Endothelial cell of umbilical vein (primary cell): ENCODE measurements around the gene NELFA. TPM values are rescaled to one million over a fixed set of nuclear protein-coding genes. Genes with fewer than 3 reads are reported as not detected.

Source experiments
- BruUV-seq: library from RNA; stranded (reverse); fragments of 400-500 nt; replicated peaks from 2 replicates; lab custom pipeline; 2021; lab: Mats Ljungman, UMichigan
- CTCF ChIA-PET: fragments of 300-600, 350-600 bp; sonication (Branson Sonifier 250); formaldehyde crosslinking; loops from one replicate; lab custom pipeline; 2021; ENCODE audit warnings: antibody characterized with exemption, inconsistent platforms; lab: Charles Lee
- POLR2A ChIA-PET: fragments of 300-600, 350-600 bp; sonication (Branson Sonifier 250); formaldehyde crosslinking; loops from one replicate; lab custom pipeline; 2021; ENCODE audit warnings: antibody characterized with exemption, inconsistent platforms; lab: Charles Lee
- DNase-seq: peaks from one replicate; pipeline ENCODE4 v3.0.0-alpha.2; 2011; ENCODE audit warnings: low read depth, low spot score
- FAIRE-seq: peaks from 2 replicates; lab custom pipeline; 2011; peaks lifted over from hg19 to GRCh38; lab: Jason Lieb, UNC
- H2AFZ ChIP-seq: 2 replicates; pipeline ENCODE4 v1.6.0; 2012; ENCODE audit warnings: low read depth, low read length, control low read depth, inconsistent platforms
- H3K27ac ChIP-seq: 2 replicates; pipeline ENCODE4 v1.5.1; 2011; ENCODE audit warnings: low read depth, mild to moderate bottlenecking, control low read depth, low read length, moderate library complexity; ENCODE audit not compliant: insufficient read depth
- H3K27me3 ChIP-seq, 2 experiments: 2 replicates each; pipeline versions ENCODE4 v1.6.0 to v1.6.1; 2011; ENCODE audit warnings: low read length in 2 of 2, mixed read lengths in 1 of 2; ENCODE audit not compliant: control insufficient read depth in 2 of 2, insufficient read depth in 2 of 2
- H3K36me3 ChIP-seq, 2 experiments: 2 replicates in 1 of 2; 3 replicates in 1 of 2; pipeline ENCODE4 v1.5.1; 2011; ENCODE audit warnings: low read length in 2 of 2, mild to moderate bottlenecking in 1 of 2, moderate library complexity in 1 of 2; ENCODE audit not compliant: control insufficient read depth in 2 of 2, insufficient read depth in 2 of 2; ENCODE audit errors: extremely low read depth in 1 of 2
- H3K4me1 ChIP-seq: 3 replicates; pipeline ENCODE4 v1.5.1; 2011; ENCODE audit warnings: mild to moderate bottlenecking, low read length; ENCODE audit not compliant: control insufficient read depth, insufficient read depth; ENCODE audit errors: extremely low read depth
- H3K4me2 ChIP-seq: 2 replicates; pipeline ENCODE4 v1.6.1; 2011; ENCODE audit warnings: low read length, control low read depth, mixed read lengths; ENCODE audit not compliant: insufficient read depth
- H3K4me3 ChIP-seq, 3 experiments: fragments of 200-600 bp in 1 of 3; sonication (generic), shearing (Covaris generic) in 1 of 3; replicated peaks in 1 of 3; 2 replicates each; pipeline ENCODE4 v1.5.1; 2011 to 2016; ENCODE audit warnings: control low read depth in 3 of 3, low read length in 3 of 3, mild to moderate bottlenecking in 2 of 3, inconsistent platforms in 1 of 3, low read depth in 1 of 3, moderate library complexity in 1 of 3; ENCODE audit not compliant: insufficient read depth in 1 of 3
- H3K79me2 ChIP-seq: 2 replicates; pipeline ENCODE4 v1.6.0; 2012; ENCODE audit warnings: low read length, inconsistent platforms; ENCODE audit not compliant: control insufficient read depth, insufficient read depth
- H3K9ac ChIP-seq: replicated peaks from 2 replicates; pipeline ENCODE3; 2011; ENCODE audit warnings: low read length, control low read depth; ENCODE audit not compliant: insufficient read depth; ENCODE audit errors: extremely low read depth
- H3K9me1 ChIP-seq: replicated peaks from 3 replicates; pipeline ENCODE4 v1.6.0; 2011; ENCODE audit warnings: mild to moderate bottlenecking, low read length; ENCODE audit not compliant: control insufficient read depth, insufficient read depth; ENCODE audit errors: extremely low read depth
- H3K9me3 ChIP-seq: replicated peaks from 2 replicates; pipeline ENCODE4 v1.5.1; 2012; ENCODE audit warnings: low read length, inconsistent platforms; ENCODE audit not compliant: control insufficient read depth, insufficient read depth
- H4K20me1 ChIP-seq: replicated peaks from 2 replicates; pipeline ENCODE3; 2011; ENCODE audit warnings: mild to moderate bottlenecking, low read length; ENCODE audit not compliant: control insufficient read depth, insufficient read depth; ENCODE audit errors: extremely low read depth
- EZH2 ChIP-seq: IDR thresholded peaks from 2 replicates; pipeline ENCODE4 v1.6.1; 2012; ENCODE audit warnings: borderline replicate concordance, low read depth, mild to moderate bottlenecking, moderate library complexity, low read length, inconsistent platforms; ENCODE audit not compliant: severe bottlenecking
- FOS ChIP-seq: IDR thresholded peaks from 2 replicates; pipeline ENCODE4 v1.6.1; 2011; ENCODE audit warnings: mild to moderate bottlenecking, low read length, moderate library complexity, borderline replicate concordance; ENCODE audit not compliant: insufficient read depth
- GATA2 ChIP-seq: IDR thresholded peaks from 2 replicates; pipeline ENCODE4 v1.7.0; 2011; ENCODE audit warnings: low read depth, mild to moderate bottlenecking, moderate library complexity, mixed read lengths, low read length; ENCODE audit not compliant: insufficient read length, insufficient read depth
- JUN ChIP-seq: IDR thresholded peaks from 2 replicates; pipeline ENCODE4 v1.6.1; 2011; ENCODE audit warnings: borderline replicate concordance, low read depth; ENCODE audit not compliant: insufficient read length, insufficient read depth
- MAX ChIP-seq: IDR thresholded peaks from 2 replicates; pipeline ENCODE4 v1.6.1; 2011; ENCODE audit not compliant: insufficient read depth, insufficient read length
- MYC ChIP-seq: IDR thresholded peaks from one replicate; pipeline ENCODE4 v1.6.1; 2011; ENCODE audit warnings: mild to moderate bottlenecking, low read depth, low read length
- POLR2A ChIP-seq: IDR thresholded peaks from 2 replicates; pipeline ENCODE4 v1.6.1; 2012; ENCODE audit warnings: low read depth, mild to moderate bottlenecking, control low read depth, low read length
- POLR2AphosphoS5 ChIP-seq: IDR thresholded peaks from 2 replicates; pipeline ENCODE4 v1.6.1; 2012; ENCODE audit warnings: low read depth, mild to moderate bottlenecking, control low read depth, low read length, moderate library complexity; ENCODE audit not compliant: insufficient read depth
- dilution Hi-C: fragments of 300-500 bp; cut with MboI; formaldehyde crosslinking; loops from one replicate; pipeline ENCODE4 v1.15.0; 2019; ENCODE audit warnings: low sequenced_read_pairs; ENCODE audit not compliant: extremely low pct_ligation_motif_present
- intact Hi-C: fragments of 100-400 bp; cut with micrococcal nuclease; formaldehyde crosslinking; loops from one replicate; pipeline ENCODE4 v1.10.0; 2022
- polyA plus RNA-seq, 4 experiments: library from polyadenylated mRNA; depleted of rRNA in 3 of 4; stranded (reverse) in 3 of 4; unstranded in 1 of 4; fragments of >200 nt; gene quantifications; 2 replicates each; pipeline versions ENCODE4 v1.2.1 to v1.2.3, GENCODE V29; 2011 to 2012; ENCODE audit warnings: missing spikeins in 1 of 4
- total RNA-seq: library from RNA; stranded (reverse); gene quantifications from 2 replicates; pipeline ENCODE4 v1.2.3, GENCODE V29; 2021
- TF ChIP-seq, protein P1 (sequence below), 2 donors: IDR thresholded peaks; 1 replicate in 1 of 2; 2 replicates in 1 of 2; pipeline ENCODE4 v1.5.1; 2011; ENCODE audit warnings: low read length in 2 of 2, mild to moderate bottlenecking in 2 of 2, moderate library complexity in 2 of 2, control low read depth in 1 of 2, inconsistent platforms in 1 of 2, low read depth in 1 of 2; ENCODE audit not compliant: insufficient read depth in 1 of 2; ENCODE audit errors: extremely low read depth in 1 of 2

The NELFA gene
- total and polyA plus RNA-seq, 2 donors (not counting 3 experiments of a cell fraction or from before 2014, with no cell fraction given) = 22.8 to 30.3 TPM

- Histone ChIP-seq H3K4me3 (no peak overlapping the region), H4K20me1 (no peaks in the 10 kb centered on the region), H3K9ac (no peak overlapping the region), H3K36me3 (peaks cover 6 to 37% of the 10 kb centered on the region in 2 experiments), H3K27ac (no peak overlapping the region), H3K9me3 (no peaks in the 10 kb centered on the region), H3K27me3 (no peaks in the 10 kb centered on the region), H3K79me2 (no peaks in the 10 kb centered on the region), H3K9me1 (no peaks in the 10 kb centered on the region), H3K4me1 (no peaks in the 10 kb centered on the region), H2AFZ (no peak overlapping the region), H3K4me2 (no peak overlapping the region)
- dilution Hi-C loops (no loop called here), intact Hi-C loops (no loop called here)
- ChIA-PET CTCF (interaction anchor here (1.7 kb wide), 1 partner anchor 12 kb away, joined by 3 read pairs; no protein-coding TSS in a partner anchor), POLR2A (interaction anchor here (0.7 kb wide), 1 partner anchor 28 kb away, joined by 3 read pairs; no protein-coding TSS in a partner anchor)
- BruUV-seq = no TSS peak
- DNase-seq (no peak), FAIRE-seq (no peak)
- TF ChIP-seq POLR2A (no peak), FOS (no peak), EZH2 (no peak), MYC (no peak), GATA2 (no peak), MAX (no peak), JUN (no peak), POLR2AphosphoS5 (no peak)
- TF ChIP-seq, protein P1, sequence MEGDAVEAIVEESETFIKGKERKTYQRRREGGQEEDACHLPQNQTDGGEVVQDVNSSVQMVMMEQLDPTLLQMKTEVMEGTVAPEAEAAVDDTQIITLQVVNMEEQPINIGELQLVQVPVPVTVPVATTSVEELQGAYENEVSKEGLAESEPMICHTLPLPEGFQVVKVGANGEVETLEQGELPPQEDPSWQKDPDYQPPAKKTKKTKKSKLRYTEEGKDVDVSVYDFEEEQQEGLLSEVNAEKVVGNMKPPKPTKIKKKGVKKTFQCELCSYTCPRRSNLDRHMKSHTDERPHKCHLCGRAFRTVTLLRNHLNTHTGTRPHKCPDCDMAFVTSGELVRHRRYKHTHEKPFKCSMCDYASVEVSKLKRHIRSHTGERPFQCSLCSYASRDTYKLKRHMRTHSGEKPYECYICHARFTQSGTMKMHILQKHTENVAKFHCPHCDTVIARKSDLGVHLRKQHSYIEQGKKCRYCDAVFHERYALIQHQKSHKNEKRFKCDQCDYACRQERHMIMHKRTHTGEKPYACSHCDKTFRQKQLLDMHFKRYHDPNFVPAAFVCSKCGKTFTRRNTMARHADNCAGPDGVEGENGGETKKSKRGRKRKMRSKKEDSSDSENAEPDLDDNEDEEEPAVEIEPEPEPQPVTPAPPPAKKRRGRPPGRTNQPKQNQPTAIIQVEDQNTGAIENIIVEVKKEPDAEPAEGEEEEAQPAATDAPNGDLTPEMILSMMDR (IDR thresholded peaks at IDR 0.05; ENCODE audit: extremely low read depth in 1 of 2, insufficient read depth in 1 of 2, low read depth in 1 of 2, low read length in 2 of 2) = no peak
Observed at GRCh38 chr4:1964443-1964842, 44.3 kb downstream of the NELFA start.
